H9 (cell line): ENCODE results near the gene RPL9. TPM values are rescaled to one million over a fixed set of nuclear protein-coding genes. Genes with fewer than 3 reads are reported as not detected.
A peak's percentile ranks its signal among the peaks of the same experiment; 100 is the strongest.

Experiments
- DNase-seq: peaks from one replicate; pipeline ENCODE4 v3.0.0-alpha.2; 2017
- H2AFZ ChIP-seq: one replicate; pipeline ENCODE4 v1.6.1; 2013; ENCODE audit warnings: mild to moderate bottlenecking, low read length, control low read depth, moderate library complexity
- H2AK5ac ChIP-seq: 2 replicates; pipeline ENCODE4 v1.6.1; 2013; ENCODE audit warnings: low read length, control low read depth, mixed read lengths; ENCODE audit not compliant: insufficient read length
- H2BK120ac ChIP-seq: one replicate; pipeline ENCODE4 v1.6.1; 2013; ENCODE audit warnings: low read depth, mild to moderate bottlenecking, low read length, control low read depth, inconsistent platforms; ENCODE audit not compliant: poor library complexity, severe bottlenecking
- H2BK12ac ChIP-seq: 2 replicates; pipeline ENCODE4 v1.6.1; 2013; ENCODE audit warnings: low read length, control low read depth, mixed read lengths, low read depth; ENCODE audit not compliant: insufficient read length
- H2BK15ac ChIP-seq: 2 replicates; pipeline ENCODE4 v1.6.1; 2013; ENCODE audit warnings: low read depth, low read length, control low read depth
- H2BK20ac ChIP-seq: one replicate; pipeline ENCODE4 v1.6.1; 2013; ENCODE audit warnings: low read depth, mild to moderate bottlenecking, low read length, control low read depth, inconsistent platforms; ENCODE audit not compliant: poor library complexity, severe bottlenecking
- H2BK5ac ChIP-seq: 2 replicates; pipeline ENCODE4 v1.6.1; 2013; ENCODE audit warnings: low read length, control low read depth, mixed read lengths; ENCODE audit not compliant: insufficient read length
- H3K14ac ChIP-seq: 2 replicates; pipeline ENCODE4 v1.6.1; 2013; ENCODE audit warnings: low read length, control low read depth; ENCODE audit not compliant: insufficient read depth
- H3K18ac ChIP-seq: 2 replicates; pipeline ENCODE4 v1.6.1; 2013; ENCODE audit warnings: low read depth, mild to moderate bottlenecking, mixed read lengths, low read length, control low read depth; ENCODE audit not compliant: insufficient read length
- H3K23ac ChIP-seq: 2 replicates; pipeline ENCODE4 v1.6.1; 2013; ENCODE audit warnings: low read length, control low read depth, mixed read lengths, low read depth; ENCODE audit not compliant: insufficient read length
- H3K23me2 ChIP-seq: 2 replicates; pipeline ENCODE4 v1.6.1; 2013; ENCODE audit warnings: low read depth, mild to moderate bottlenecking, mixed read lengths, low read length, control low read depth; ENCODE audit not compliant: insufficient read length, poor library complexity, severe bottlenecking
- H3K27ac ChIP-seq: 2 replicates; pipeline ENCODE4 v1.5.1; 2013; ENCODE audit warnings: low read length, control low read depth, mixed read lengths, low read depth; ENCODE audit not compliant: insufficient read length
- H3K27me3 ChIP-seq: 2 replicates; pipeline ENCODE4 v1.6.1; 2013; ENCODE audit warnings: low read length, control low read depth, inconsistent platforms; ENCODE audit not compliant: insufficient read depth
- H3K4ac ChIP-seq: 2 replicates; pipeline ENCODE4 v1.6.1; 2013; ENCODE audit warnings: low read depth, mild to moderate bottlenecking, control low read depth, inconsistent platforms, low read length, moderate library complexity
- H3K4me1 ChIP-seq: 2 replicates; pipeline ENCODE4 v1.6.1; 2013; ENCODE audit warnings: low read length, control low read depth, inconsistent platforms; ENCODE audit not compliant: insufficient read depth
- H3K4me2 ChIP-seq: 2 replicates; pipeline ENCODE4 v1.6.1; 2013; ENCODE audit warnings: low read length, control low read depth, mixed read lengths; ENCODE audit not compliant: insufficient read length, insufficient read depth
- H3K56ac ChIP-seq: 2 replicates; pipeline ENCODE4 v1.6.1; 2013; ENCODE audit warnings: low read depth, mild to moderate bottlenecking, mixed read lengths, low read length, control low read depth; ENCODE audit not compliant: insufficient read length
- H3K79me1 ChIP-seq: 2 replicates; pipeline ENCODE4 v1.6.1; 2013; ENCODE audit warnings: low read depth, mild to moderate bottlenecking, moderate library complexity, low read length, control low read depth, inconsistent platforms; ENCODE audit not compliant: insufficient read depth, poor library complexity, severe bottlenecking
- H3K79me2 ChIP-seq: 2 replicates; pipeline ENCODE4 v1.6.1; 2013; ENCODE audit warnings: low read length, control low read depth, inconsistent platforms; ENCODE audit not compliant: insufficient read depth
- H3K9ac ChIP-seq: 2 replicates; pipeline ENCODE4 v1.6.1; 2013; ENCODE audit warnings: low read length, control low read depth, mixed read lengths; ENCODE audit not compliant: insufficient read length; ENCODE audit errors: extremely low read depth
- H3K9me3 ChIP-seq: one replicate; pipeline ENCODE4 v1.6.1; 2013; ENCODE audit warnings: low read depth, low read length, inconsistent platforms; ENCODE audit not compliant: control insufficient read depth
- H3T11ph ChIP-seq: one replicate; pipeline ENCODE4 v1.6.1; 2013; ENCODE audit warnings: mild to moderate bottlenecking, low read length, control low read depth, inconsistent platforms
- H4K20me1 ChIP-seq: one replicate; pipeline ENCODE4 v1.6.1; 2013; ENCODE audit not compliant: control insufficient read depth, insufficient read length, insufficient read depth
- H4K5ac ChIP-seq: 2 replicates; pipeline ENCODE4 v1.6.1; 2013; ENCODE audit warnings: low read depth, mild to moderate bottlenecking, mixed read lengths, low read length, control low read depth; ENCODE audit not compliant: insufficient read length
- H4K8ac ChIP-seq: replicated peaks from 2 replicates; pipeline ENCODE4 v1.6.1; 2013; ENCODE audit warnings: low read length, control low read depth, mixed read lengths, low read depth; ENCODE audit not compliant: insufficient read length
- H4K91ac ChIP-seq: 2 replicates; pipeline ENCODE4 v1.6.1; 2013; ENCODE audit warnings: low read depth, mild to moderate bottlenecking, moderate library complexity, mixed read lengths, low read length, control low read depth; ENCODE audit not compliant: insufficient read length
- H3K27ac Mint-ChIP-seq, 3 experiments: 2 replicates in 2 of 3; 3 replicates in 1 of 3; pipeline ENCODE4 v1.8.0; 2020 to 2021; ENCODE audit warnings: mixed read lengths in 3 of 3, mild to moderate bottlenecking in 1 of 3, moderate library complexity in 1 of 3
- H3K27me3 Mint-ChIP-seq: 2 replicates; pipeline ENCODE4 v1.8.0; 2021; ENCODE audit warnings: low read depth, mild to moderate bottlenecking, moderate library complexity, mixed read lengths
- H3K36me3 Mint-ChIP-seq, 3 experiments: 2 replicates in 2 of 3; 3 replicates in 1 of 3; pipeline ENCODE4 v1.8.0; 2020 to 2021; ENCODE audit warnings: low read depth in 3 of 3, mixed read lengths in 3 of 3; ENCODE audit not compliant: insufficient read depth in 1 of 3
- H3K4me1 Mint-ChIP-seq, 2 experiments: 2 replicates each; pipeline ENCODE4 v1.8.0; 2020; ENCODE audit warnings: mixed read lengths in 2 of 2
- H3K4me3 Mint-ChIP-seq, 2 experiments: 2 replicates in 1 of 2; 3 replicates in 1 of 2; pipeline ENCODE4 v1.8.0; 2020 to 2021; ENCODE audit warnings: mild to moderate bottlenecking in 2 of 2, mixed read lengths in 2 of 2, moderate library complexity in 1 of 2
- H3K9me3 Mint-ChIP-seq, 2 experiments: 2 replicates in 1 of 2; 3 replicates in 1 of 2; pipeline ENCODE4 v1.8.0; 2020; ENCODE audit warnings: mild to moderate bottlenecking in 2 of 2, mixed read lengths in 2 of 2, moderate library complexity in 1 of 2
- CTCF ChIP-seq: fragments of 200-600 bp; sonication (generic); conservative IDR thresholded peaks from 3 replicates; pipeline ENCODE4 v1.8.0; 2021; ENCODE audit warnings: antibody characterized with exemption, mild to moderate bottlenecking
- WGBS: extraction: QIAGEN DNeasy Blood & Tissue Kit; methylation state at CpG from one replicate; pipeline ENCODE4 v1.1.7; 2013; ENCODE audit warnings: missing lambda C conversion rate, low lambda C conversion rate, mixed read lengths; ENCODE audit not compliant: insufficient read length; ENCODE audit errors: extremely low coverage; 5-methylcytosine and 5-hydroxymethylcytosine counted together
- total RNA-seq: library from RNA; stranded (reverse); gene quantifications from 2 replicates; pipeline ENCODE4 v1.2.1, GENCODE V29; 2021

Gene RPL9
- total RNA-seq, 1 experiment from 2014 or later = 1,888 TPM

DNA sequence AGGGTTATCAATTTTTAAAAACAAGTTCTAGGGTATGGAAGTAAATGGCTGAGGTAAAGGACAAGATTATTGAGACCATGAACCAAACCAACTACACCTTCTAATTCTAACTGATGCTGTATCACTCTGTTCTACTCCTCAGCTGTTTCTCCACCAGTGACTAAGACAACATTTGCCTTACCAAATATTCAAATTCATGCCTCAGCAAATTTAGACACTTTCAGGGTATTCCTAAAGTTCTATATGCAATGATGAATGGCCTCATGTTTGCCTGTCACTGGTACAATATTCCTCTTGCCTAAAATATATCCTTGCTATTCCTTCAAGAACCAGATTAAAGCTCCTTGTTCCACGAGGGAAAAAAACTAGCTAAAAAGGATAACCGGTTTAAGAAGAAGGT, 5.0 kb downstream of the RPL9 start:
- H2AFZ ChIP-seq = no peak overlapping the region
- peaks cover 14% of the 10 kb centered on the region for H3K79me2 ChIP-seq
- peaks cover 6% of the 10 kb centered on the region for H3K79me1 ChIP-seq
- H4K91ac ChIP-seq = no peak overlapping the region
- Mint-ChIP-seq H3K4me1 (peaks cover 14 to 17% of the 10 kb centered on the region in 2 experiments), H3K27me3 (no peaks in the 10 kb centered on the region), H3K27ac (peak overlapping the region in 1 of 3 experiments; percentile 73; a peak in 2 of 7 replicates), H3K4me3 (no peak overlapping the region), H3K9me3 (no peaks in the 10 kb centered on the region; a peak in 1 of 5 replicates), H3K36me3 (peaks cover 59 to 89% (median 74%) of the 10 kb centered on the region in 3 experiments)
- no peak overlapping the region for H3K14ac ChIP-seq
- no peak overlapping the region for H3K4me2 ChIP-seq
- H3T11ph ChIP-seq = no peak overlapping the region
- H3K56ac ChIP-seq = no peak overlapping the region
- H2BK5ac ChIP-seq = no peak overlapping the region
- H3K9ac ChIP-seq = no peak overlapping the region
- no peak overlapping the region for H2BK20ac ChIP-seq
- no peak for TF ChIP-seq CTCF
- no peak overlapping the region for H2BK12ac ChIP-seq
- H2AK5ac ChIP-seq = no peak overlapping the region
- no peaks in the 10 kb centered on the region for H3K23me2 ChIP-seq
- H3K23ac ChIP-seq = no peak overlapping the region
- no peak for DNase-seq
- no peak overlapping the region for H2BK120ac ChIP-seq
- no peak overlapping the region for H3K27ac ChIP-seq
- no peak overlapping the region for H3K4ac ChIP-seq
- no peak overlapping the region for H3K18ac ChIP-seq
- no peak overlapping the region for H4K8ac ChIP-seq
- H3K27me3 ChIP-seq = no peaks in the 10 kb centered on the region
- no CpG with 5 or more reads among the region's 2 CpGs for WGBS
- H2BK15ac ChIP-seq = no peak overlapping the region
- H3K4me1 ChIP-seq = peaks cover 2% of the 10 kb centered on the region; the same call in 1 of the 2 replicates
- no peak overlapping the region for H4K5ac ChIP-seq
- no peaks in the 10 kb centered on the region for H4K20me1 ChIP-seq
- H3K9me3 ChIP-seq = no peaks in the 10 kb centered on the region
